Heart right ventricle (tissue), 16 donors: Measurements from ENCODE around the gene FAM53A. TPM values are rescaled to one million over a fixed set of nuclear protein-coding genes. Genes with fewer than 3 reads are reported as not detected.
A peak's percentile ranks its signal among the peaks of the same experiment; 100 is the strongest.

Source experiments
- ATAC-seq, 8 donors: fragments of 200-7000 bp; cut with Tn5 transposase; one replicate each; pipeline ENCODE4 v1.9.1; 2020; ENCODE audit warnings: mild to moderate bottlenecking in 8 of 8, moderate library complexity in 8 of 8, moderate number of reproducible peaks in 1 of 8
- DNase-seq, 2 donors: peaks; one replicate each; pipeline ENCODE4 v3.0.0-alpha.2; 2020
- H3K27ac ChIP-seq, 10 donors: fragments of 200-600 bp; sonication (generic) in 2 of 10; one replicate each; pipeline versions ENCODE4 v1.5.0 to v1.8.0; 2020 to 2022; ENCODE audit warnings: mild to moderate bottlenecking in 3 of 10
- H3K27me3 ChIP-seq, 7 donors: fragments of 200-600 bp; one replicate each; pipeline ENCODE4 v1.8.0; 2021 to 2022; ENCODE audit warnings: mild to moderate bottlenecking in 2 of 7
- H3K36me3 ChIP-seq, 9 donors: fragments of 200-600 bp; sonication (generic) in 1 of 9; one replicate each; pipeline versions ENCODE4 v1.5.0 to v1.8.0; 2020 to 2022; ENCODE audit warnings: mild to moderate bottlenecking in 2 of 9
- H3K4me1 ChIP-seq, 9 donors: fragments of 200-600 bp; sonication (generic) in 1 of 9; one replicate each; pipeline versions ENCODE4 v1.5.0 to v1.8.0; 2020 to 2022; ENCODE audit warnings: mild to moderate bottlenecking in 4 of 9
- H3K4me3 ChIP-seq, 10 donors: fragments of 200-600 bp; sonication (generic) in 2 of 10; one replicate each; pipeline versions ENCODE4 v1.5.0 to v1.8.0; 2020 to 2022; ENCODE audit warnings: mild to moderate bottlenecking in 7 of 10, moderate library complexity in 2 of 10
- H3K9me3 ChIP-seq, 11 donors: fragments of 200-600 bp in 10 of 11; sonication (generic) in 2 of 11; one replicate each; pipeline versions ENCODE4 v1.5.0 to v1.8.0; 2013 to 2022; ENCODE audit warnings: mild to moderate bottlenecking in 2 of 11, control low read depth in 1 of 11, moderate library complexity in 1 of 11
- WGBS, 2 donors: extraction: QIAGEN DNeasy Blood & Tissue Kit; methylation state at CpG; one replicate each; pipeline ENCODE4 v1.1.7; 2013; ENCODE audit warnings: inconsistent platforms in 1 of 2; 5-methylcytosine and 5-hydroxymethylcytosine counted together
- intact Hi-C, 10 donors: fragments of 100-400 bp; cut with DNase I; formaldehyde crosslinking; loops; one replicate each; pipeline versions ENCODE4 v1.11.1 to v1.14.2; 2022
- polyA plus RNA-seq, 2 donors: library from polyadenylated mRNA; stranded (reverse); fragments of 200-250 nt; gene quantifications; one replicate each; pipeline ENCODE4 v1.2.3, GENCODE V29; 2013
- total RNA-seq, 10 donors: library from RNA; stranded (reverse); fragmentation: NEBNext Ultra II Directional in 3 of 10; extraction: Animal tissue kit (Norgen Biotek cat#: 25700) in 3 of 10; gene quantifications; one replicate each; pipeline versions ENCODE4 v1.2.1 to v1.2.4, GENCODE V29; 2021 to 2023
- TF ChIP-seq, protein P1 (sequence below), 9 donors: fragments of 200-600 bp; sonication (generic) in 2 of 9; IDR thresholded peaks; one replicate each; pipeline versions ENCODE4 v1.5.0 to v1.8.0; 2021 to 2022; ENCODE audit warnings: antibody characterized with exemption in 9 of 9, mild to moderate bottlenecking in 5 of 9, moderate library complexity in 1 of 9
- donor health status: Arrhythmogenic right ventricular cardiomyopathy.
- donor health status: ischemic (EF 13 %, LVEDD 7.1; RV severe dilation, severe dysfunction).
- donor health status: healthy with polysubstance abuse.
- donor health status: DM: no; HTN: yes; CAD: no.
- donor health status: DM: no; HTN: no; CAD: no.
- donor health status: ischemic (EF 25% LVEDD 6.9; RV normal size, moderate dysfunction).
- donor health status: ischemic (EF 25% LVEDD 5.7; RV mildly dilated, moderate dysfunction).
- donor health status: healthy.
- donor health status: DM: yes; HTN: yes; CAD: no.
- donor health status: Ischemic cardiomyopathy.
- donor health status: ischemic (EF 35%, LVEDD 5.7; RV mildly dilated, moderate dysfunction).
- donor health status: nonischemic (EF 11% LVEDD 7.7; RV severe dilation, severe dysfunction).
- donor health status: DM: yes; HTN: yes; CAD: no.
- donor health status: PGD.
- donor health status: ischemic (EF 29% LVEDD 5.4; RV normal size, mild dysfunction).
- donor health status: nonischemic (EF 23%, LVEDD 6.1; RV moderate dilation, normal function).

Gene FAM53A
- total and polyA plus RNA-seq, 12 donors, result 0.24 to 1.5 (median 0.74) TPM

DNA sequence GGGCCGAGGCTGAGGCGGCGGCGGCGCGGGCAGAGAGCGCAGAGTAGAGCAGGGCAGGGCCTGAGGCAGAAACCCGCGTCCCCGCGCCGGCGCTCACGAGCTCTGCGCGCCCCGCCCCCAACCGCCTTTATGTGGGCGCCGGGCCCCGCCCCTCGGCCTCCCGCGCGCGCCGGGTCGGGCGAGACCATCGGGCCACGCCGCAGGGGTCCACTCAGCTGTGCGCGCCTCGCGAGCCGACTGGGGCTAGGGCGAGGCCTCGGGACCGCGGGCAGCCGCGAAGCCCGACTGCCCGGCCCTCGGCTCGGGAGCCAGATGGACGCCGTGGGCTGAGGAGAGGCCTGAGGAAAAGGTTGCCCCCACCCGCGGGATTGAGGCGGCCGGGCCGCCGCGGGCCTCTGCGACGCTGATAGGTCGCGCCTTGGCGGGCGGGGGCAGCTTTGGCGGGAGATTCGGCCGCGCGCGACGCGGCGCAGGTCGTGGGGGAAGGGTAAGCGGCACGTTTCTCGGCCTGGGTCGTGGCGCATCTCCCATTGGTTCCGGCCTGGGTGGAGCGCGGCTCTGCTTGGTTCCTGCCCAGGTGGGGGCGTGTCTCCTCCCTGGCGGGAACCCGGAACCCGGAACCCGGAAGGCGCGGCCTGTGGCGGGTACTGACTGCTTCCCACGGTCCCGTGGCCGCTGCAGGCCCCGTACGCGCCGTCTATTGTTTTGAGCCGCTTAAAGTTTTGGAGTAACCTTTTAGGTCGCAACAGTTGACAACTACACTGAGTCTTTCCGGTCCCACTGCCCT lies 28.3 kb upstream of the FAM53A start, which contains the start of gene SLBP:
Gene SLBP (minus strand): TSS at position 104 of the 787 bp plus-strand sequence. CDS start 131 bp downstream, outside the sequence.
- TF ChIP-seq, protein P1, sequence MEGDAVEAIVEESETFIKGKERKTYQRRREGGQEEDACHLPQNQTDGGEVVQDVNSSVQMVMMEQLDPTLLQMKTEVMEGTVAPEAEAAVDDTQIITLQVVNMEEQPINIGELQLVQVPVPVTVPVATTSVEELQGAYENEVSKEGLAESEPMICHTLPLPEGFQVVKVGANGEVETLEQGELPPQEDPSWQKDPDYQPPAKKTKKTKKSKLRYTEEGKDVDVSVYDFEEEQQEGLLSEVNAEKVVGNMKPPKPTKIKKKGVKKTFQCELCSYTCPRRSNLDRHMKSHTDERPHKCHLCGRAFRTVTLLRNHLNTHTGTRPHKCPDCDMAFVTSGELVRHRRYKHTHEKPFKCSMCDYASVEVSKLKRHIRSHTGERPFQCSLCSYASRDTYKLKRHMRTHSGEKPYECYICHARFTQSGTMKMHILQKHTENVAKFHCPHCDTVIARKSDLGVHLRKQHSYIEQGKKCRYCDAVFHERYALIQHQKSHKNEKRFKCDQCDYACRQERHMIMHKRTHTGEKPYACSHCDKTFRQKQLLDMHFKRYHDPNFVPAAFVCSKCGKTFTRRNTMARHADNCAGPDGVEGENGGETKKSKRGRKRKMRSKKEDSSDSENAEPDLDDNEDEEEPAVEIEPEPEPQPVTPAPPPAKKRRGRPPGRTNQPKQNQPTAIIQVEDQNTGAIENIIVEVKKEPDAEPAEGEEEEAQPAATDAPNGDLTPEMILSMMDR (IDR thresholded peaks at IDR 0.05), result no peak
- Histone ChIP-seq H3K36me3 (peaks cover 0 to 35% (median 6%) of the 10 kb centered on the region in 9 donors), H3K27ac (peak within 1 kb of the TSS; percentile 99 to 100 (median 100)), H3K4me3 (peak within 1 kb of the TSS; percentile 70 to 98 (median 92)), H3K27me3 (no peaks in the 10 kb centered on the region), H3K4me1 (peaks cover 11 to 67% (median 36%) of the 10 kb centered on the region in 9 donors), H3K9me3 (no peaks in the 10 kb centered on the region)
- ATAC-seq, result peak; percentile 88 to 95 (median 92)
- WGBS, 2 donors, result 0% methylated on average over 84 to 98 of the region's 98 CpGs
- intact Hi-C loops, result loop anchor here in 1 of 10 donors (1.0 kb wide), 1 partner anchor 9 kb away; the partner anchor contains the start of genes TACC3 and TMEM129
- peak; percentile 94 to 96 for DNase-seq

DNA sequence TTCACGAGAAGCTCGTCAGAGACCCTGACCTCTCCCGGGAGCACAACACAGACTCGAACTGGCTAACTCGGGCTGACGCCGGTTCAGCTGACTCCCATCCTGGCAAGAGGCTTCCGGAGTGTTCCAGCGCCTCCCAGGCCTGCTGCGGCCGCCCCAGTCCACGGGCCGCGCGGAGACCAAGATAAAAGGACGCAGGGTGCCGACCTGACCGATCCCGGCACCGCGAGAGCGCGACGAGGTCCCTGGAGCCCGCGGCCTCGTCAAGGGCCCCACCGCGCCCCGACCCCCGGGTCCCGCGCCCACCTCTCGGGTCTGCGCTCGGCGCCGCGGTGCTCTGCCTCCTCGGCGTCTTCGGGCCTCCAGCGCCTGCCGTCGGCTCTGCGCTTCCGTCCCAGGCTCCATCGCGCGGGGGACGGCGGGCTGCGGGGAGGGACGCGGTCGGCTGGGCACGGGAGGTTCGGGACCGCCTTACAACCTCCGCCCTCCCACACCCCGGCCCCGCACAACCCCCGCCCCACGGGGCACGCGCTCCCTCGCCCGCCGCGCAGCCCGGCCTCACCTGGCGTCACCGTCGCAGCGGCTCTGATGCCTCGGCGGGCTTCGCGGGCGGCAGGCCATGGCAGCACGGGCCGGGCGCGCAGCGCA lies 27.6 kb upstream of the FAM53A start:
- peaks cover 11 to 67% (median 36%) of the 10 kb centered on the region in 9 donors for H3K4me1 ChIP-seq
- peak in 1 of 2 donors; percentile 59 for DNase-seq
- H3K4me3 ChIP-seq, result peak overlapping the region; percentile 70 to 98 (median 92)
- peaks cover 0 to 28% (median 2%) of the 10 kb centered on the region in 9 donors for H3K36me3 ChIP-seq
- H3K9me3 ChIP-seq, result no peaks in the 10 kb centered on the region
- H3K27ac ChIP-seq, result peak overlapping the region; percentile 99 to 100 (median 100)
- H3K27me3 ChIP-seq, result no peaks in the 10 kb centered on the region
- ATAC-seq, result peak; percentile 13 to 47 (median 24)
- WGBS, 2 donors, result 0% methylated on average over 85 of the region's 85 CpGs
- TF ChIP-seq, protein P1 (IDR thresholded peaks at IDR 0.05), result no peak
- intact Hi-C loops, result loop anchor here in 1 of 10 donors (1.0 kb wide), 1 partner anchor 10 kb away; the partner anchor contains the start of genes TACC3 and TMEM129

GRCh38 chr4:1711055-1711570 lies 27.0 kb upstream of the FAM53A start:
- TF ChIP-seq, protein P1 (IDR thresholded peaks at IDR 0.05), result no peak
- DNase-seq (no peak), ATAC-seq (no peak)
- Histone ChIP-seq H3K27me3 (no peaks in the 10 kb centered on the region), H3K36me3 (peaks cover 0 to 28% (median 0%) of the 10 kb centered on the region in 9 donors), H3K27ac (peak overlapping the region; percentile 99 to 100 (median 100)), H3K4me1 (peaks cover 11 to 67% (median 36%) of the 10 kb centered on the region in 9 donors), H3K4me3 (peak overlapping the region; percentile 70 to 98 (median 92)), H3K9me3 (no peaks in the 10 kb centered on the region)
- 16 to 17% methylated on average over 22 of the region's 22 CpGs for WGBS, 2 donors
- intact Hi-C loops, result no loop called here

DNA sequence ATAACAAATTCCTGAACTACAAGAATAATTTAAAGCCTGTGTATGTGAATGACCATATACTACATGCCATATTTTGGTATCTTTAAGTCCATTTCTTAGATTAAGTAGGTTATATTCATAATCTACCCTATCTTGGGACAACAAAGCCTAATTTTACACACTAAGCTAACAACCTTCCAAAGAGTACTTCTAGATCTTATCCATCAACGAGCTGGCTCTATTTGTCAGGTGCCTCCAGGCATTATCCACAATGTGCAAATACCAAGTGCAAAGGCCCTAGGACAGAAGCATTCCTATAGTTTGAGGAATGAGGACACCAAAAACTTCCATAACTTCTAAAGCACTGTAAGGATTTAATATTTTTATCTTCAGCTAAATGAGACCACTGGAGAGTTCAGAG lies 24.5 kb upstream of the FAM53A start:
- peaks cover 0 to 45% (median under 1%) of the 10 kb centered on the region in 9 donors for H3K36me3 ChIP-seq
- 28 to 44% methylated on average over 1 of the region's 1 CpG for WGBS, 2 donors
- H3K27ac ChIP-seq, result no peak overlapping the region
- no peaks in the 10 kb centered on the region for H3K9me3 ChIP-seq
- no peaks in the 10 kb centered on the region for H3K27me3 ChIP-seq
- DNase-seq (no peak), ATAC-seq (no peak)
- TF ChIP-seq, protein P1 (IDR thresholded peaks at IDR 0.05), result no peak
- H3K4me3 ChIP-seq, result no peak overlapping the region
- peaks cover 8 to 44% (median 22%) of the 10 kb centered on the region in 9 donors for H3K4me1 ChIP-seq
- intact Hi-C loops, result no loop called here
